MCF 10A (cell line): ENCODE measurements around the gene NLRC5. TPM values are rescaled to one million over a fixed set of nuclear protein-coding genes. Genes with fewer than 3 reads are reported as not detected.

Experiments
- BruUV-seq: library from RNA; stranded (reverse); fragments of 400-500 nt; replicated peaks from 2 replicates; lab custom pipeline; 2021; lab: Mats Ljungman, UMichigan
- CTCF ChIA-PET: fragments of 300-600 bp; sonication (Branson Sonifier 250); formaldehyde crosslinking; extraction: SDS; loops from one replicate; lab custom pipeline; 2021; ENCODE audit warnings: antibody characterized with exemption, inconsistent platforms; lab: Yijun Ruan, JAX
- POLR2A ChIA-PET: fragments of 300-600, 350-650 bp; sonication (Branson Sonifier 250); formaldehyde crosslinking; extraction: SDS; loops from one replicate; lab custom pipeline; 2020; ENCODE audit warnings: antibody characterized with exemption, inconsistent platforms; lab: Yijun Ruan, JAX
- DNase-seq: peaks from one replicate; pipeline ENCODE4 v3.0.0-alpha.2; 2018; ENCODE audit not compliant: unreplicated experiment
- H3K27ac Mint-ChIP-seq: one replicate; pipeline ENCODE4 v1.8.0; 2022; ENCODE audit warnings: mild to moderate bottlenecking, low read depth, mixed read lengths; ENCODE audit not compliant: unreplicated experiment
- H3K27me3 Mint-ChIP-seq: one replicate; pipeline ENCODE4 v1.8.0; 2022; ENCODE audit warnings: mixed read lengths; ENCODE audit not compliant: insufficient read depth, unreplicated experiment
- H3K36me3 Mint-ChIP-seq: one replicate; pipeline ENCODE4 v1.8.0; 2022; ENCODE audit warnings: mild to moderate bottlenecking, moderate library complexity, mixed read lengths; ENCODE audit not compliant: insufficient read depth, unreplicated experiment
- H3K4me1 Mint-ChIP-seq: one replicate; pipeline ENCODE4 v1.8.0; 2022; ENCODE audit warnings: mixed read lengths; ENCODE audit not compliant: insufficient read depth, unreplicated experiment
- H3K4me3 Mint-ChIP-seq: one replicate; pipeline ENCODE4 v1.8.0; 2022; ENCODE audit warnings: mild to moderate bottlenecking, moderate library complexity, mixed read lengths; ENCODE audit not compliant: unreplicated experiment
- H3K9me3 Mint-ChIP-seq: one replicate; pipeline ENCODE4 v1.8.0; 2022; ENCODE audit warnings: mixed read lengths; ENCODE audit not compliant: unreplicated experiment
- CTCF ChIP-seq: fragments of 200-600 bp; IDR thresholded peaks from one replicate; pipeline ENCODE4 v1.8.0; 2022; ENCODE audit warnings: antibody characterized with exemption, mild to moderate bottlenecking; ENCODE audit not compliant: unreplicated experiment
- intact Hi-C: fragments of 100-400 bp; cut with micrococcal nuclease; formaldehyde crosslinking; loops from 2 replicates; pipeline ENCODE4 v1.14.1; 2022
- total RNA-seq: library from RNA; stranded (reverse); gene quantifications from 2 replicates; pipeline ENCODE4 v1.2.3, GENCODE V29; 2022

NLRC5 gene
- total RNA-seq, 1 experiment from 2014 or later, result 8.0 TPM

DNA sequence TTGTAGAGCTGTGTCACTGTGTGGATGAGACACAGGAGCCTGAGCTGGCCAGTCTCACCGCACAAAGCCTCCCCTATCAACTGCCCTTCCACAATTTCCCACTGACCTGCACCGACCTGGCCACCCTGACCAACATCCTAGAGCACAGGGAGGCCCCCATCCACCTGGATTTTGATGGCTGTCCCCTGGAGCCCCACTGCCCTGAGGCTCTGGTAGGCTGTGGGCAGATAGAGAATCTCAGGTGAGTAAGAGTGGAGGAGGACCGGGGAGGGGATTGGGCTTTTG, 37.4 kb downstream of the NLRC5 start:
- CTCF ChIA-PET, result interaction anchor here (0.5 to 1.8 kb wide), 3 partner anchors 34 to 279 kb away, joined by 3 read pairs; no protein-coding TSS in a partner anchor

DNA sequence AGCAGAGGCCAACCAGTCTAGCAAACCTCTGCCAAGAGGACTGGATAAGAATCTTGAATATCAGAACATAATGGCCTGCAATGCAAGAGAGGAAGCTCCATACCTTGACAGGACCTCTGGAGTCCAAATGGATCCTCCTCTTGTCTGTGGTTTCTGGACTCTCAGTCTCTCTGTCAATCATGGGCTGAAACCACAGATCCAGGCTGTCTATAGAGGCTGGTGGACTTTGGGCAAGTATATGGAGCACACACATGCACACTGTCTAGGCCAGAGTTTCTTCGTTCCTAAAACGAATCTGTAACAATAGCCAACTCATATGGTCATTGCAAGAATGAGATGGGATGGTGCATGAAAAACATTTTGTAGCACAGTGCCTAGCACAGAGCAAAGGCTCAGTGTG, 37.7 kb downstream of the NLRC5 start:
- POLR2A ChIA-PET, result interaction anchor here (1.1 to 1.5 kb wide), 3 partner anchors 9 to 39 kb away, joined by 3 to 5 read pairs (median 3); no protein-coding TSS in a partner anchor
- no peak overlapping the region for H3K27ac Mint-ChIP-seq
- H3K4me3 Mint-ChIP-seq, result no peak overlapping the region

More for the DNA sequence above, 37.4 kb downstream of the NLRC5 start:
- Mint-ChIP-seq H3K36me3 (no peaks in the 10 kb centered on the region), H3K27me3 (no peaks in the 10 kb centered on the region), H3K4me1 (peaks cover 6% of the 10 kb centered on the region), H3K9me3 (peaks cover 10% of the 10 kb centered on the region), H3K4me3 (no peak overlapping the region), H3K27ac (no peak overlapping the region)
- no peak for DNase-seq
- no peak for TF ChIP-seq CTCF
- no TSS peak for BruUV-seq
- intact Hi-C loops, result no loop called here
- POLR2A ChIA-PET, result interaction anchor here (1.1 kb wide), 1 partner anchor 39 kb away, joined by 3 read pairs; no protein-coding TSS in a partner anchor

DNA sequence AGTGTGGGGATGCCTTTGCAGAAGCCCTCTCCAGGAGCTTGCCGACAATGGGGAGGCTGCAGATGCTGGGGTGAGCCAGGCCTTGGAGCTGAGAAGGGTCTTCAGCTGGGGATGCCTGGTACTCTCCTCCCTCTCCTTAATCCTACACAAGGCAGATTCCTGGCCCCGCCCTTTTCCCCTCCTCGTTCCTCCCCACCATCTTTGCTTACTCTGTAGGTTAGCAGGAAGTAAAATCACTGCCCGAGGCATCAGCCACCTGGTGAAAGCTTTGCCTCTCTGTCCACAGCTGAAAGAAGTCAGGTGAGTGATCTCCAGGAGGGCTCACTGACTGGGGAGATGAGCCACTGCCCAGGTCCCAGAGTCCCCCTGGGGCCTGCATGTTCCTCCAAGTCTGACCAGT, 38.7 kb downstream of the NLRC5 start:
- intact Hi-C loops, result no loop called here
- no peaks in the 10 kb centered on the region for H3K27me3 Mint-ChIP-seq
- H3K27ac Mint-ChIP-seq, result no peak overlapping the region
- H3K4me3 Mint-ChIP-seq, result no peak overlapping the region
- ChIA-PET CTCF (no interaction called here), POLR2A (interaction anchor here (1.1 to 1.5 kb wide), 3 partner anchors 8 to 38 kb away, joined by 3 to 5 read pairs (median 3); no protein-coding TSS in a partner anchor)
- TF ChIP-seq CTCF, result no peak
- H3K4me1 Mint-ChIP-seq, result peaks cover 6% of the 10 kb centered on the region
- H3K36me3 Mint-ChIP-seq, result no peaks in the 10 kb centered on the region
- BruUV-seq, result no TSS peak
- H3K9me3 Mint-ChIP-seq, result peaks cover 10% of the 10 kb centered on the region
- DNase-seq, result peak; percentile 26

More for the DNA sequence above, 37.7 kb downstream of the NLRC5 start:
- no peak for TF ChIP-seq CTCF
- no peaks in the 10 kb centered on the region for H3K36me3 Mint-ChIP-seq
- no peak for DNase-seq
- peaks cover 6% of the 10 kb centered on the region for H3K4me1 Mint-ChIP-seq
- CTCF ChIA-PET, result interaction anchor here (1.8 kb wide), 1 partner anchor 34 kb away, joined by 3 read pairs; no protein-coding TSS in a partner anchor
- intact Hi-C loops, result no loop called here
- BruUV-seq, result no TSS peak
- no peaks in the 10 kb centered on the region for H3K27me3 Mint-ChIP-seq
- peaks cover 10% of the 10 kb centered on the region for H3K9me3 Mint-ChIP-seq

- no peak for TF ChIP-seq CTCF
- intact Hi-C loops, result no loop called here
- H3K36me3 Mint-ChIP-seq, result no peaks in the 10 kb centered on the region
- BruUV-seq, result no TSS peak
- H3K9me3 Mint-ChIP-seq, result peaks cover 10% of the 10 kb centered on the region
- H3K27me3 Mint-ChIP-seq, result no peaks in the 10 kb centered on the region
- DNase-seq, result peak; percentile 57
- H3K4me3 Mint-ChIP-seq, result no peak overlapping the region
- peaks cover 6% of the 10 kb centered on the region for H3K4me1 Mint-ChIP-seq
- ChIA-PET CTCF (no interaction called here), POLR2A (interaction anchor here (0.7 to 1.0 kb wide), 2 partner anchors 40 to 978 kb away, joined by 3 read pairs; partner anchors contain the start of gene NLRC5)
- H3K27ac Mint-ChIP-seq, result no peak overlapping the region
Measured at GRCh38 chr16:57029161-57030160, 40.1 kb downstream of the NLRC5 start.
